Measurements from ENCODE around the gene SNRPD3. TPM values are rescaled to one million over a fixed set of nuclear protein-coding genes. Genes with fewer than 3 reads are reported as not detected.
"Not testable (repeated sequence)": the region's sequence is repeated elsewhere in the genome, so short reads cannot be mapped to it uniquely, and the experiment has no call there.

Gene SNRPD3
- total RNA-seq, 1 donor from 2014 or later, result 169 TPM

DNA sequence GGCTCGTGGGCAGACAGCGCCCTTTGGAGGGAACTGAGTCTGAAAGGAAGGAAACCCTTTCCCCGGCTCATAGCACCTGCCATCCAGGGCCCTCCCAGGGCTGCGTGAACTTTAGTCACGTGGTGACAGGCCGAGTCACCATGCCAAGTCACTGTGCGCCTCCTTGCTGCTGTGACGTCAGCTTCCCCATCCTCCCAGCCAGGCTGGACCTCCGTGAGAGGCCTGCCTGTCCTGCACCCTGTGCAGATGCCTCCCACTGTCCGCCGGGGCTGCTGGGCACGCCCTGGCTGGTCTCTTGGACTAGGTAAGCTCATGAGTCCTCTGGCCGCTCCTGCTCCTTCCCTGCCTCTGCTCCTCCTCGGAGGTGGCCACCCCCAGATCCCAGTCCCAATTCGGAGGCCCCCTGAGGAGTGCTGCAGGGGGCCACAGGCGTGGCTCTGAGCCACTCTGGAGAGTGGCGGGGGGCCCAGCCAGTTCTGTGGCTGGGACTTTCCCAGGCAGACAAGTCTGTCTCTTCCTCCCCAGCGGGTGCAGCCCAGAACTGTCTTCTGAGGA is 51.7 kb downstream of the SNRPD3 start:
- not testable (repeated sequence) for DNase-seq (ENCODE audit: low read depth)

DNA sequence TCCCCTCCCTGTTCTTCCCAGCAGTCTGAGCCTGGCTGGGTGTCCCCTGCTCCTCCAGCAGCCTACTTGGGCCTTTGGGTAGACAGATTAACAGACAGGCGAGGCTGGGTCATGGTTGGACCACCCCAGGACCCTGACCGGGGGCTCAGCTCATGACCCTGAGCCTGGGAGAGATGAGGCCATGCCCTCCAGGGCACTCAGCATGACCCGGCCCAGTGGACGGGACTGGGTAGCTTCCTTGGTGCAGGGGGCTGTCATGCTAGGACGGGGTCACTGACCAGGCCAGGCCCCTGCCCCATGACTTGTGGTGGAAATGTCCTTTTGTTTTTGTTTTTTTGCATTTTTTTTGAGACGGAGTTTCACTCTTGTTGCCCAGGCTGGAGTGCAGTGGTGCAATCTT is 52.5 kb downstream of the SNRPD3 start:
- DNase-seq (ENCODE audit: low read depth), result not testable (repeated sequence)

DNA sequence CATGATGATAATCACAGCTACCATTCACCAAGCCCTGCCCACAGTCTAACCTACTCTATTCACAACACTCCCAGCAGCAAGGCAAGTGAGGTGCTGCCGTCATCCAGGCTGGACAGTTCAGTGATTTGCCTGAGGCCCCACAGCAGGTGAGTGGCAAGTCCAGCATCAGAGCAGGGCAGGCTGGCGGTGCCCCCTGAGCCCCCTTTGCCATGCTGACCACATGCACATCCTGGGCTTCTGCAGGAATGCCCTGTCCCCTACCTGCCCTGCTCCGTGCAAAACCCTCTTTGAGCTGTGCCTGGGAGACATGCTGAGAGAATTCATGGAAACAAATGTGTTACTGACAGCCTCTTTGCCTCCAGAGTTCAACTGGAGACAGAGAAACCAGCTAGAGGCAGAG is 54.1 kb downstream of the SNRPD3 start:
- DNase-seq (ENCODE audit: low read depth), result not testable (repeated sequence)

DNA sequence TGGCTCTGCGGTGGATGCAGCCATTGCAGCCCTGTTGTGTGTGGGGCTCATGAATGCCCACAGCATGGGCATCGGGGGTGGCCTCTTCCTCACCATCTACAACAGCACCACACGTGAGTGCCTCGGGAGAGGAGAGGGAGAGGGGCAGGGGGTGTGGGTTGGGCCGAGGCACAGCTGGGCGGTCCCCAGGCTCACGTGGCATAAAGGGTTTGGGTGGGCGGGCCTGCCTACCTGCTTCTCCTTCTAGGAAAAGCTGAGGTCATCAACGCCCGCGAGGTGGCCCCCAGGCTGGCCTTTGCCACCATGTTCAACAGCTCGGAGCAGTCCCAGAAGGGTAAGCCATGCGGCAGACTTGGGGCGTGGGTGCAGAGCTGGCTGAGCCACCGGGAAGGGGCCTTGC is 59.0 kb downstream of the SNRPD3 start:
- DNase-seq (ENCODE audit: low read depth), result not testable (repeated sequence)

DNA sequence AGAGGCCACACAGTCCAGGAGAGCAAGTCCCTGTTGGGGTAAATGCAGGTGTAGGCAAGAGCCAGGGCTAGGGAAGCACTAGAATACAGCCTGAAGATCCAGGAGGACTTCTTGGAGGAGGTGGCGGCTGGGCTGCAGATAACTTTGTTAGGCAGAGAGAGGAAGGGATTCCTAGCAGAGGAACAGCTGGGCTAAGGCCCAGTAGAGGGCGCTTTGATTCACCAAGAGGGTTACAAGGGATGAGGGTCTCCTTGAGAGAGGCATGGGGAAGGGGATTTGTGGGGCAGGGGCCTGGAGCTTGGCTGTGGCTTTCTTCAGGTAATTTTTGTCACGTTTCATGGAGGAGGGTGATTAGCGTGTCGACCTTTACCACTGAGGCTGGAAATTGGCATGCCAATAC is 65.4 kb downstream of the SNRPD3 start:
- DNase-seq (ENCODE audit: low read depth), result not testable (repeated sequence)

DNA sequence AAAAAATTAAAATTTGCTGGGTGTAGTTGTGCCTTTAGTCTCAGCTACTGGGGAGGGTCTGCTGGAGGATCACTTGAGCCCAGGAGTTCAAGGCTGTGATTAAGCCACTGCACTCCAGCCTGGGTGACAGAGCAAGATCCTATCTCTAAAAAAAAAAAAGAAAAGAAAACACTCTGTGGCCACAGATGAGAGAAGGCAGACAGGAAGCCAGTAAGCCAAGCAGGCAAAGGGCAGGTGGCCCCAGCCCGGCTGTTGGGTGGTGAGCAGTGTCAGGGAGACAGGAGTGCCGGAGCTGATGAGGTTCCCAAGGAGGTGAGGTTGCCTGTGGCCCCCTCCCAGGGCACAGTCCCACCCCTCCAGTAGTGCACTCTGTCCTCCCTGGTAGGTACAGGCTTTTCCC is 66.8 kb downstream of the SNRPD3 start:
- peak; percentile 17 for DNase-seq (ENCODE audit: low read depth)

Other genes starting within 250 kb of the SNRPD3 start
- gene ADORA2A, start 128.4 kb upstream of the SNRPD3 start, total RNA-seq, result 1.1 and 6.4 TPM in 2 replicates
- gene UPB1, start 60.7 kb upstream of the SNRPD3 start, total RNA-seq, result 0.31 TPM in 1 of 2 replicates, not detected in the other
- gene GUCD1, start 861 bp upstream of the SNRPD3 start, total RNA-seq, result 192 and 242 TPM in 2 replicates
- gene LRRC75B, start 37.1 kb downstream of the SNRPD3 start, total RNA-seq, result 10.0 and 13.2 TPM in 2 replicates
- 2.1 and 2.4 TPM in 2 replicates for gene GGT1, start 47.2 kb downstream of the SNRPD3 start, total RNA-seq
- not detected in 2 replicates for gene PIWIL3, start 218.7 kb downstream of the SNRPD3 start, total RNA-seq

Data from myocyte (in vitro differentiated cells).